Esophagus squamous epithelium (tissue), 5 donors: ENCODE measurements around the gene NUBP2. TPM values are rescaled to one million over a fixed set of nuclear protein-coding genes. Genes with fewer than 3 reads are reported as not detected.

Source experiments
- DNase-seq: peaks from one replicate; lab custom pipeline; 2025; lab: John Stamatoyannopoulos, UW
- H3K27ac ChIP-seq, 4 donors: fragments of 200-600 bp; sonication (generic); one replicate each; pipeline ENCODE4 v1.5.1; 2016 to 2019; ENCODE audit warnings: mild to moderate bottlenecking in 1 of 4
- H3K27me3 ChIP-seq, 4 donors: fragments of 200-600 bp; sonication (generic); 1 replicate in 3 of 4; 2 replicates in 1 of 4; pipeline versions ENCODE4 v1.5.1 to v1.6.0; 2017 to 2021; ENCODE audit warnings: antibody characterized with exemption in 1 of 4
- H3K36me3 ChIP-seq, 3 donors: fragments of 200-600 bp; sonication (generic); one replicate each; pipeline ENCODE4 v1.5.1; 2016 to 2019
- H3K4me1 ChIP-seq, 3 donors: fragments of 200-600 bp; sonication (generic); one replicate each; pipeline ENCODE4 v1.5.1; 2017 to 2019
- H3K4me3 ChIP-seq, 4 donors: fragments of 200-600 bp; sonication (generic); 1 replicate in 3 of 4; 2 replicates in 1 of 4; pipeline ENCODE4 v1.5.1; 2016 to 2019; ENCODE audit warnings: mild to moderate bottlenecking in 2 of 4, moderate library complexity in 1 of 4
- H3K9me3 ChIP-seq, 3 donors: fragments of 200-600 bp; sonication (generic); one replicate each; pipeline ENCODE4 v1.5.1; 2016 to 2019
- CTCF ChIP-seq, 6 experiments: fragments of 450-650 bp in 4 of 6; fragments of 200-600 bp in 2 of 6; sonication (generic) in 2 of 6; IDR thresholded peaks; one replicate each; pipeline ENCODE4 v1.5.1; 2016 to 2019; ENCODE audit warnings: antibody characterized with exemption in 6 of 6, mild to moderate bottlenecking in 4 of 6, moderate library complexity in 4 of 6
- POLR2A ChIP-seq, 4 donors: fragments of 450-650 bp; IDR thresholded peaks; one replicate each; pipeline ENCODE4 v1.6.1; 2017; ENCODE audit warnings: antibody characterized with exemption in 4 of 4, mild to moderate bottlenecking in 4 of 4, moderate library complexity in 3 of 4
- WGBS, 2 donors: methylation state at CpG; one replicate each; pipeline ENCODE4 v1.1.5; 2018; 5-methylcytosine and 5-hydroxymethylcytosine counted together
- intact Hi-C: fragments of 100-400 bp; cut with DNase I; formaldehyde crosslinking; loops from one replicate; pipeline ENCODE4 v1.15.0; 2022
- total RNA-seq, 4 donors: library from RNA; depleted of rRNA; stranded (reverse); fragments of >200 nt; gene quantifications; one replicate each; pipeline ENCODE4 v1.1.0, GENCODE V29; 2016
- donor health status: DM: yes; HTN: yes; CAD: no.

Gene NUBP2
- total RNA-seq, 4 donors from 2014 or later = 71.4 to 91.5 (median 79.5) TPM

DNA sequence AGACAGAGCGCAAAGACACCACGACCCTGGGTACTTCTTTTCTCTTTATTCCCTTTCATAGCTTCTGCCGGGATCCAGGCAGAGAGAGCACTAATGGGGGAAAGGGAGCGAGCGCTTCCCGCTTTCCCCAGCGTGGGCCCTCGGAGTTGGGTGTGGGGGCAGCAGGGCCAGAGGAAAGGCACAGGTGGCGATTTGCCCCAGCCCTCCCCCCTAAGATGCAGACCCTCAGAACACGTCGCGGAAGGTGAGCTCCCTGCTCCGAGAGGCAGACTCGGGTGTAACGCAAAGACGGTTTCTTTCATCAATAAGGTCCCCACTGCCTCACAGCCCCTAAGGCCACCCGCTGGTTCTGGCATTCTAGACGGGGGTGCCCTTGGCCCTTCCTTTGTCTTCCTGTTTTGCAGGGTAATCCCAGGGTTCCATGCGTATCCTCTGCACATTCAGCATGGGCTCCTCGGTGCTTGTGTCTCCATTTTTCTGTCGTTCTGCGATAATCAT, 10.8 kb upstream of the NUBP2 start:
- Histone ChIP-seq H3K27ac (peak overlapping the region; percentile 91 to 98 (median 95)), H3K36me3 (peaks cover 15 to 54% (median 33%) of the 10 kb centered on the region in 3 donors), H3K4me3 (peak overlapping the region; percentile 69 to 98 (median 84)), H3K27me3 (no peaks in the 10 kb centered on the region), H3K9me3 (no peaks in the 10 kb centered on the region), H3K4me1 (peaks cover 27 to 78% (median 38%) of the 10 kb centered on the region in 3 donors)
- no peak for DNase-seq
- TF ChIP-seq CTCF (IDR thresholded peaks at IDR 0.05) (no peak), POLR2A (IDR thresholded peaks at IDR 0.05) (no peak)
- intact Hi-C loops = no loop called here
- 7 to 13% methylated on average over 3 to 13 of the region's 22 CpGs for WGBS, 2 donors

GRCh38 chr16:1772362-1772907, 10.3 kb upstream of the NUBP2 start, which contains the start of gene EME2:
Gene EME2 (plus strand): TSS chr16:1772810. CDS start chr16:1773228, 418 bp downstream.
- Histone ChIP-seq H3K4me3 (peak within 1 kb of the TSS; percentile 69 to 98 (median 84)), H3K36me3 (peaks cover 10 to 54% (median 37%) of the 10 kb centered on the region in 3 donors), H3K27me3 (no peaks in the 10 kb centered on the region), H3K27ac (peak within 1 kb of the TSS; percentile 91 to 98 (median 95)), H3K4me1 (peaks cover 27 to 81% (median 38%) of the 10 kb centered on the region in 3 donors), H3K9me3 (no peaks in the 10 kb centered on the region)
- DNase-seq = no peak
- intact Hi-C loops = no loop called here
- WGBS, 2 donors = 0 to 1% methylated on average over 3 to 20 of the region's 53 CpGs
- TF ChIP-seq CTCF (IDR thresholded peaks at IDR 0.05) (no peak), POLR2A (IDR thresholded peaks at IDR 0.05) (no peak)

- H3K27me3 ChIP-seq = no peaks in the 10 kb centered on the region
- no CpG with 5 or more reads among the region's 108 CpGs for WGBS, 2 donors
- DNase-seq = no peak
- peak within 1 kb of the TSS; percentile 69 to 98 (median 84) for H3K4me3 ChIP-seq
- H3K4me1 ChIP-seq = peaks cover 27 to 85% (median 38%) of the 10 kb centered on the region in 3 donors
- H3K9me3 ChIP-seq = no peaks in the 10 kb centered on the region
- intact Hi-C loops = no loop called here
- H3K36me3 ChIP-seq = peaks cover 9 to 54% (median 37%) of the 10 kb centered on the region in 3 donors
- H3K27ac ChIP-seq = peak within 1 kb of the TSS; percentile 91 to 98 (median 95)
- TF ChIP-seq POLR2A (IDR thresholded peaks at IDR 0.05) (peak in 2 of 4 donors; percentile 24 to 63), CTCF (IDR thresholded peaks at IDR 0.05) (peak; percentile 69 to 93 (median 78))
Observed at GRCh38 chr16:1772908-1773702, 9.7 kb upstream of the NUBP2 start, which contains the start of gene MRPS34. Gene MRPS34 (minus strand): TSS chr16:1773134. CDS start chr16:1773119, 15 bp downstream.

DNA sequence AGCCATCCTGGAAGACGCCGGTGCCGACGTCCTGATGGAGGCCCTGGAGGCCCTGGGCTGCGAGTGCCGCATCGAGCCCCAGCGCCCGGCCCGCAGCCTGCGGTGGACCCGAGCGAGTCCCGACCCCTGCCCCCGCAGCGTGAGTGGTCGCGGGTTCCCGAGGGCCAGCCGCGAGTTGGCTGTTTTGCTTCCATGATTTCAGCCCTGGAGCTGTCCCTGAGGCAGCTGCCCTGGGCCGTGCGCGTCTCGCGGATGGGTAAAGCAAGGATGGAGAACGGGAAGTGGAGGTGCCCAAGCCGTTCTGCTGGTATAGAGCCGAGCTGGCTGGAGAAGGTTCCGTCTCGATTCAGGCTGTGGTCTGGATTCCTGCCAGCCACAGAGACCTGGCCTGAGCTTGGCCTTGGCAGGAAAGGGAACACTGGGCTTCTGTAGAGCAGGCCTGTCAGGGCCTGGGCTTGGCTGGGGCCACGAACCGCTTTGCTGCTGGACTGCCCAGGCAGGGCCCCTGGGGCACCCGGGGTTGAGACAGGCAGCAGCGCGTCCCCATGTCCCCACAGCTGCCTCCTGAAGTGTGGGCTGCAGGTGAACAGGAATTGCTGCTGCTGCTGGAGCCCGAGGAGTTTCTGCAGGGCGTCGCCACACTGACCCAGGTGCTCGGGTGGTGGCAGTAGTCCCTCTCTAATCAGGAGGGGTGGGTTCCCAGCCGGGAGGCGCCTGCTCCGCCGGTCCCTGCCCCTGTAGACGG, 8.9 kb upstream of the NUBP2 start:
- H3K27ac ChIP-seq = peak overlapping the region; percentile 91 to 98 (median 95)
- no peak for DNase-seq
- WGBS, 2 donors = 23% methylated on average over 5 of the region's 45 CpGs; no CpG with 5 or more reads in 1 of the 2 donors
- H3K27me3 ChIP-seq = no peaks in the 10 kb centered on the region
- no peaks in the 10 kb centered on the region for H3K9me3 ChIP-seq
- H3K36me3 ChIP-seq = peaks cover 3 to 54% (median 35%) of the 10 kb centered on the region in 3 donors
- TF ChIP-seq POLR2A (IDR thresholded peaks at IDR 0.05) (no peak), CTCF (IDR thresholded peaks at IDR 0.05) (no peak)
- intact Hi-C loops = no loop called here
- peaks cover 27 to 83% (median 38%) of the 10 kb centered on the region in 3 donors for H3K4me1 ChIP-seq
- peak overlapping the region; percentile 69 to 98 (median 84) for H3K4me3 ChIP-seq
